Mesodermal cell (in vitro differentiated cells): ENCODE results near the gene ADAMTS12.
A peak's percentile ranks its signal among the peaks of the same experiment; 100 is the strongest.

Experiments used
- H3K27ac ChIP-seq: 2 replicates; pipeline ENCODE4 v1.7.0; 2013; ENCODE audit warnings: mild to moderate bottlenecking, low read depth, low read length, moderate library complexity; ENCODE audit not compliant: severe bottlenecking
- H3K36me3 ChIP-seq: 2 replicates; pipeline ENCODE4 v1.7.1; 2013; ENCODE audit warnings: mild to moderate bottlenecking, low read length, moderate library complexity; ENCODE audit not compliant: control insufficient read depth, insufficient read depth
- H3K4me1 ChIP-seq: one replicate; pipeline ENCODE4 v1.7.1; 2013; ENCODE audit warnings: mild to moderate bottlenecking, low read length; ENCODE audit not compliant: insufficient read depth, control insufficient read depth, poor library complexity, severe bottlenecking
- H3K4me3 ChIP-seq: 2 replicates; pipeline ENCODE4 v1.7.0; 2013; ENCODE audit warnings: low read length, control low read depth, mild to moderate bottlenecking; ENCODE audit not compliant: insufficient read depth, poor library complexity, severe bottlenecking; ENCODE audit errors: extremely low read depth
- H3K9me3 ChIP-seq: 2 replicates; pipeline ENCODE4 v1.7.1; 2013; ENCODE audit warnings: mild to moderate bottlenecking, low read length, moderate library complexity; ENCODE audit not compliant: control insufficient read depth
- WGBS, 2 experiments: methylation state at CpG; one replicate each; pipeline ENCODE4 v1.1.5; 2013; ENCODE audit warnings: missing lambda C conversion rate in 2 of 2; ENCODE audit not compliant: insufficient coverage in 2 of 2; 5-methylcytosine and 5-hydroxymethylcytosine counted together

Gene ADAMTS12

GRCh38 chr5:33829430-33829829 is 62.4 kb downstream of the ADAMTS12 start:
- Histone ChIP-seq H3K36me3 (no peaks in the 10 kb centered on the region), H3K4me1 (peaks cover 4% of the 10 kb centered on the region), H3K9me3 (no peaks in the 10 kb centered on the region), H3K4me3 (no peak overlapping the region), H3K27ac (no peak overlapping the region)
- WGBS, 2 experiments: 93 to 100% methylated on average over 1 of the region's 1 CpG

DNA sequence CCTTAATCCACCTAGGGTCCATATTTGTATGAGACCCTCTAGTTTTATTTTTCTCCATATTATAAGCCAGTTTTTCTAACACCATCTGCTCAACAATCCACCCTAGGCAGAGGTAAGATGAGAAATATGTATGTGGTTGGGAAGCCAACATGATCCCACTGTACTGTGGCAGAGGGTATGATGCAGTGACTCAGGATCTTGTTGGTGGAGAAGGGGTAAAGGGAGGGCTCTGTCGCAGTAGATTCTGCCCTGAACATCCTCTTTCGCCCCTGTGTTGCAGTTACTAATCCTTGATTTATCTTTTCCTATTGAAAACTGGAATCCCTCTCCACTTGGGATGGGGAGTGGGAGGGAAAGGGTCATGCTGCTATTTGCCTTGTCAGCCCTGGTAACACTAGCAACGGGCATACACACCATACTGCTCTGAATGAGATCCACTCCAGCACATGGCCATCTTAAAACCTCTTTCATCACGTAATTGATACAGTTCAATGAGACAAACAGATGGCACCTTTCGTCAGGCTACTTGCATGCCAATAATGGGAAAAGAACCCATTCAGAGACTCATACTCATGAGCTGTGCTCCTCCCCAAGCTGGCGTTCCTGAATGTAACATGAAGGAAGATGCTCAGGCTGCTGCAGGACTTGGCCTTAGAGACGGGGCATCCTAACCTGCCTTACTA is 63.0 kb downstream of the ADAMTS12 start:
- WGBS, 2 experiments: 89 to 93% methylated on average over 2 to 4 of the region's 7 CpGs
- Histone ChIP-seq H3K27ac (no peak overlapping the region), H3K9me3 (no peaks in the 10 kb centered on the region), H3K4me3 (no peak overlapping the region), H3K4me1 (no peaks in the 10 kb centered on the region), H3K36me3 (no peaks in the 10 kb centered on the region)

- 80 to 100% methylated on average over 1 of the region's 1 CpG for WGBS, 2 experiments
- Histone ChIP-seq H3K4me3 (no peak overlapping the region), H3K27ac (no peak overlapping the region), H3K9me3 (no peaks in the 10 kb centered on the region), H3K4me1 (no peaks in the 10 kb centered on the region), H3K36me3 (no peaks in the 10 kb centered on the region)
These were observed 63.9 kb downstream of the ADAMTS12 start for GRCh38 chr5:33827885-33828284.

DNA sequence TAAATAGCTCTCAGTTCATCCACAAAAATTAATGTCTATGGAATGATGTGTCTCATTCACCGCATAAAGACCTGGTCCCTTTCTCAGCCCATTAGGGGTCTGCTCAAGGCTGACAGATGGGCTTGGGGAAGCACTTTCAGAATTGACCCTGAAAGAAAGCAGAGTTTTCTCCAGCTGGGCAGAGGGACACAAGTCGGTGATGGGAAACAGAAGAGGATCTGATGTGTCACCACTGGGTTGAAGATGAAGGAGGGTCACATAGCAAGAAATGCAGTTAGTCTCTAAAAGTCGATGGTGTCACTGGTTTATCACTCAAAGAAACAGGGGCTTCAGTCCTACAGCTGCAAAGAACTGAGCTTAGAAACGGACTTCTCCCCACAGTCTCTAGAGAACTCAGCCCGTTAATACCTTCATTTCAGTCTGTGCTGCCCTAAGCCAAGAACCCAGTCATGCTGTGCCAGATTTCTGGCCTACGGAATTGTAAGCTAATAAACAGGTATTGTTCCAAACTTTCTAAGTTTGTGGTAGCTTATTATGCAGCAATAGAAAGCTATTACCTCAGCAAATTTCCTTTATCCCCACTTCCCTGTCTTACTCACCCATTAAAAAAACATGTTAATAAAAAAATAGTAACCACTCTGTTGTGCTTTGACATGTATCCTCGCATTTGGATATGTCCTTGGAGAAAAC is 64.6 kb downstream of the ADAMTS12 start:
- Histone ChIP-seq H3K27ac (no peak overlapping the region), H3K9me3 (no peaks in the 10 kb centered on the region)
- WGBS, 2 experiments: 80 to 87% methylated on average over 4 to 5 of the region's 7 CpGs

GRCh38 chr5:33824516-33825195 is 67.1 kb downstream of the ADAMTS12 start:
- H3K4me3 ChIP-seq: no peak overlapping the region
- H3K4me1 ChIP-seq: no peaks in the 10 kb centered on the region
- 65 to 100% methylated on average over 1 to 4 of the region's 4 CpGs for WGBS, 2 experiments
- H3K9me3 ChIP-seq: peaks cover 3% of the 10 kb centered on the region
- no peak overlapping the region for H3K27ac ChIP-seq
- peaks cover 3% of the 10 kb centered on the region for H3K36me3 ChIP-seq

More for the DNA sequence above, 64.6 kb downstream of the ADAMTS12 start:
- no peak overlapping the region for H3K4me3 ChIP-seq
- no peaks in the 10 kb centered on the region for H3K36me3 ChIP-seq
- H3K4me1 ChIP-seq: no peaks in the 10 kb centered on the region

DNA sequence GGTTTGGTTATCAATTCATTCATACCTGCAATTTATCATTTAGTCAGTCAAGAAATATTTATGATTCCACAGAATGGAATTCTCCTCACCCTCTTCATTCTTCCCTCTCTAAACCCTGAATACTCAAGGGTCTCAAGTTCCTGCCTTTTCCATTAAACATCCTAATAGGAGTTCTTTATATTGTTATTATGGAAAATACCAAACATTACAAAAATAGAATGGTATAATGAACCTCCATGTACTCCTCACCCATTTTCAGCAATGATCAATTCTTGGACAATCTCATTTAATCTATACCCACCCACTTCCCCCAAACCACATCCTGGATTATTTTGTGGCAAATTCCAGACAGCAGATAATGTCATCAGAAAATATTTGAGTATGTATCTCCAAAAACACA is 74.5 kb downstream of the ADAMTS12 start:
- Histone ChIP-seq H3K36me3 (peaks cover 9% of the 10 kb centered on the region), H3K9me3 (peaks cover 10% of the 10 kb centered on the region), H3K27ac (no peak overlapping the region)

DNA sequence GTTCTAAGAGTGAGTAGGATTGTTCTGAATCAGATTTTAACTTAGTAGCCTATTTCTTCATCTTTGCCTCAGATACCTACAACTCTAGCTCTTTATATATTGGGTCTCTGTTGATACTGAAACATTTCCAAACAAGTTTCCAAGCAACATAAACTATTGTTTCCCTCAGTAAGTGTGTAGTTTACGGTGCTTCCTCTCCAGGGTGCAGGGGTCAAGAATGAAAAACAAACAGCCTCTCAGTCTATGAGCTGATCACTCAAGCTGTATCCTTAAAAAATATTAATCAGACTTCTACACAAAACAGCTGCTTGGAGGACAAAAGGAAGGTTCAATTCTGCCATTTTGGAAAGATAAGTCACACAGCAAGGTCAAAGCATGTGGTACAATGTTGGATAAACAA is 75.0 kb downstream of the ADAMTS12 start:
- H3K27ac ChIP-seq: no peak overlapping the region
- 60 to 83% methylated on average over 1 of the region's 1 CpG for WGBS, 2 experiments

More for the DNA sequence above, 74.5 kb downstream of the ADAMTS12 start:
- Histone ChIP-seq H3K4me1 (peaks cover 11% of the 10 kb centered on the region), H3K4me3 (no peak overlapping the region)

GRCh38 chr5:33812746-33813145 is 79.0 kb downstream of the ADAMTS12 start:
- H3K27ac ChIP-seq: no peak overlapping the region
- H3K4me3 ChIP-seq: no peak overlapping the region
- WGBS, 2 experiments: 100% methylated on average over 1 to 2 of the region's 4 CpGs
- no peaks in the 10 kb centered on the region for H3K9me3 ChIP-seq
- H3K4me1 ChIP-seq: peaks cover 36% of the 10 kb centered on the region
- peaks cover 4% of the 10 kb centered on the region for H3K36me3 ChIP-seq

More for the DNA sequence above, 75.0 kb downstream of the ADAMTS12 start:
- Histone ChIP-seq H3K4me3 (no peak overlapping the region), H3K4me1 (peaks cover 11% of the 10 kb centered on the region), H3K36me3 (peaks cover 9% of the 10 kb centered on the region), H3K9me3 (peaks cover 10% of the 10 kb centered on the region)

DNA sequence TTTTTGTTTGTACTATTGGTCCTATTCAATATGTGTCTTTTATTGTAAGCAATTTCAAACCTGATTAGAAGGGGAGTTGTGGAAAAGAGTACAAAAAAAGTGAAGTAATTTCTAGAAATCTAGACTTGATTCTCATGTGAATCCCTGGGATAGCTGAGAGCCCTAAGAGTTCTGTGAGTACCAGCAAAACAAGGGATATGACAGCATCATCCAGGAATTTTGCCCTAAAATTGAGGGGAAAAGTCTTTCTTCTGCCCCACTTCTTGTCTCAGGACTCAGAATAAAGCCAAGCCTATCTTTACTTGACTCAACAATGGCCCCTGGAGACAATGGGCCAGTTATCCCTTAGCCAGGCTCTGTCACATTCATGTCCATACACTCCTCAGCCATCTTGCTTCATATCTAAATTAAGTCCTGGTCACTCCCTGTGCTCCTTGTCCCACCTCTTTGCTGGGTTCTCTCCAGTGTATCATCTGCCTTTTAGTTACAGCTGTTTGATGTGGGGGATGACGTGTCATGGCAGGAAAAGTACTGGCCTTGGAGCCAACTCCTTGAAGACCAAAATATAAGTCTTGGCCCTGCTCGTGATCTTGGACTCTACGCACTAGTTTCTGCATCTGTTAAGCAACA is 81.2 kb downstream of the ADAMTS12 start:
- peaks cover 3% of the 10 kb centered on the region for H3K36me3 ChIP-seq
- H3K27ac ChIP-seq: peak overlapping the region; percentile 62
- peaks cover 47% of the 10 kb centered on the region for H3K4me1 ChIP-seq
- whole genome bisulfite sequencing, 2 experiments: 97 to 100% methylated on average over 3 of the region's 3 CpGs
- no peaks in the 10 kb centered on the region for H3K9me3 ChIP-seq
- no peak overlapping the region for H3K4me3 ChIP-seq

GRCh38 chr5:33809936-33810335 is 81.9 kb downstream of the ADAMTS12 start:
- WGBS, 2 experiments: no CpG with 5 or more reads among the region's 1 CpG
- no peak overlapping the region for H3K4me3 ChIP-seq
- H3K4me1 ChIP-seq: peaks cover 47% of the 10 kb centered on the region
- no peaks in the 10 kb centered on the region for H3K36me3 ChIP-seq
- peak overlapping the region; percentile 62 for H3K27ac ChIP-seq
- H3K9me3 ChIP-seq: no peaks in the 10 kb centered on the region
